OCI-LY3 (cell line): ENCODE data around the gene CCDC175.

Experiments used
- EZH2phosphoT487 ChIP-seq: fragments of 200-600 bp; shearing (Covaris generic); IDR thresholded peaks from 2 replicates; pipeline ENCODE4 v1.6.1; 2018; ENCODE audit warnings: antibody characterized with exemption, mixed run types, low read depth
- TF ChIP-seq, protein P1 (sequence below): fragments of 200-600, 300-600 bp; sonication (generic); IDR thresholded peaks from 2 replicates; pipeline ENCODE4 v1.5.1; 2014; ENCODE audit warnings: antibody characterized with exemption, low read length, low read depth

DNA sequence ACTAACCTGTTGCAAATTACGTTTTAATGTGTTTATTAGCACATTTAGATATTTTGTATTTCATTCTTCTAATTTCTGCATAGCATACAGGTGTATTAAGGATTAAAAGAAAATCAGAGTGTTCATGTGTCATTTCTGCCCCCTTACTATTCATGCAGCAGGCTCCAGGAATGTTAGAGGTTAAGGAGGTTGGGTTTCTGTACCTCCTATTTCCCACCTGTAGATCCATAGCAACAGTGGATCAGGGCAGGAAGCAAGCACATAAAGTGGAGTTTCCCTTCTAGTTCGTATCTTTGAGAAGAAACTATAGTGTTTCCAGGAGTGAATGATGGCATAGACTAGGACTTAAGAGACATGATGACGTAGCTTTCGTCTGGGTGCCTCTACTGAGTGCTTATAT lies 73.4 kb downstream of the CCDC175 start:
- TF ChIP-seq, protein P1, sequence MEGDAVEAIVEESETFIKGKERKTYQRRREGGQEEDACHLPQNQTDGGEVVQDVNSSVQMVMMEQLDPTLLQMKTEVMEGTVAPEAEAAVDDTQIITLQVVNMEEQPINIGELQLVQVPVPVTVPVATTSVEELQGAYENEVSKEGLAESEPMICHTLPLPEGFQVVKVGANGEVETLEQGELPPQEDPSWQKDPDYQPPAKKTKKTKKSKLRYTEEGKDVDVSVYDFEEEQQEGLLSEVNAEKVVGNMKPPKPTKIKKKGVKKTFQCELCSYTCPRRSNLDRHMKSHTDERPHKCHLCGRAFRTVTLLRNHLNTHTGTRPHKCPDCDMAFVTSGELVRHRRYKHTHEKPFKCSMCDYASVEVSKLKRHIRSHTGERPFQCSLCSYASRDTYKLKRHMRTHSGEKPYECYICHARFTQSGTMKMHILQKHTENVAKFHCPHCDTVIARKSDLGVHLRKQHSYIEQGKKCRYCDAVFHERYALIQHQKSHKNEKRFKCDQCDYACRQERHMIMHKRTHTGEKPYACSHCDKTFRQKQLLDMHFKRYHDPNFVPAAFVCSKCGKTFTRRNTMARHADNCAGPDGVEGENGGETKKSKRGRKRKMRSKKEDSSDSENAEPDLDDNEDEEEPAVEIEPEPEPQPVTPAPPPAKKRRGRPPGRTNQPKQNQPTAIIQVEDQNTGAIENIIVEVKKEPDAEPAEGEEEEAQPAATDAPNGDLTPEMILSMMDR = no peak
- TF ChIP-seq EZH2phosphoT487 = no peak
